PFSK-1 (cell line): ENCODE measurements around the gene MINK1.

Experiments used
- FOXP2 ChIP-seq: optimal IDR thresholded peaks from 2 replicates; pipeline ENCODE3; 2011; ENCODE audit warnings: borderline replicate concordance, control low read depth, inconsistent platforms; ENCODE audit not compliant: insufficient read depth; ENCODE audit errors: extremely low read length, extremely low read depth
- POLR2AphosphoS5 ChIP-seq: IDR thresholded peaks from 2 replicates; pipeline ENCODE4 v1.6.1; 2012; ENCODE audit warnings: low read depth, mild to moderate bottlenecking, control low read depth, low read length, moderate library complexity
- SIN3A ChIP-seq: IDR thresholded peaks from 2 replicates; pipeline ENCODE4 v1.6.1; 2012; ENCODE audit warnings: mild to moderate bottlenecking, low read length, moderate library complexity, borderline replicate concordance; ENCODE audit not compliant: insufficient read depth
- TAF1 ChIP-seq: IDR thresholded peaks from 2 replicates; pipeline ENCODE4 v1.6.1; 2012; ENCODE audit warnings: low read length, control low read depth, borderline replicate concordance; ENCODE audit not compliant: insufficient read depth
- TF ChIP-seq, protein P1 (sequence below), 2 experiments: IDR thresholded peaks; 2 replicates each; pipeline versions ENCODE4 v1.6.1 to v1.8.0; 2011 to 2012; ENCODE audit warnings: low read depth in 2 of 2, low read length in 2 of 2, control low read depth in 1 of 2, inconsistent platforms in 1 of 2, mild to moderate bottlenecking in 1 of 2, moderate library complexity in 1 of 2; ENCODE audit not compliant: insufficient read depth in 1 of 2

The MINK1 gene

GRCh38 chr17:4843321-4844000 lies 10.3 kb downstream of the MINK1 start:
- TF ChIP-seq, protein P1, sequence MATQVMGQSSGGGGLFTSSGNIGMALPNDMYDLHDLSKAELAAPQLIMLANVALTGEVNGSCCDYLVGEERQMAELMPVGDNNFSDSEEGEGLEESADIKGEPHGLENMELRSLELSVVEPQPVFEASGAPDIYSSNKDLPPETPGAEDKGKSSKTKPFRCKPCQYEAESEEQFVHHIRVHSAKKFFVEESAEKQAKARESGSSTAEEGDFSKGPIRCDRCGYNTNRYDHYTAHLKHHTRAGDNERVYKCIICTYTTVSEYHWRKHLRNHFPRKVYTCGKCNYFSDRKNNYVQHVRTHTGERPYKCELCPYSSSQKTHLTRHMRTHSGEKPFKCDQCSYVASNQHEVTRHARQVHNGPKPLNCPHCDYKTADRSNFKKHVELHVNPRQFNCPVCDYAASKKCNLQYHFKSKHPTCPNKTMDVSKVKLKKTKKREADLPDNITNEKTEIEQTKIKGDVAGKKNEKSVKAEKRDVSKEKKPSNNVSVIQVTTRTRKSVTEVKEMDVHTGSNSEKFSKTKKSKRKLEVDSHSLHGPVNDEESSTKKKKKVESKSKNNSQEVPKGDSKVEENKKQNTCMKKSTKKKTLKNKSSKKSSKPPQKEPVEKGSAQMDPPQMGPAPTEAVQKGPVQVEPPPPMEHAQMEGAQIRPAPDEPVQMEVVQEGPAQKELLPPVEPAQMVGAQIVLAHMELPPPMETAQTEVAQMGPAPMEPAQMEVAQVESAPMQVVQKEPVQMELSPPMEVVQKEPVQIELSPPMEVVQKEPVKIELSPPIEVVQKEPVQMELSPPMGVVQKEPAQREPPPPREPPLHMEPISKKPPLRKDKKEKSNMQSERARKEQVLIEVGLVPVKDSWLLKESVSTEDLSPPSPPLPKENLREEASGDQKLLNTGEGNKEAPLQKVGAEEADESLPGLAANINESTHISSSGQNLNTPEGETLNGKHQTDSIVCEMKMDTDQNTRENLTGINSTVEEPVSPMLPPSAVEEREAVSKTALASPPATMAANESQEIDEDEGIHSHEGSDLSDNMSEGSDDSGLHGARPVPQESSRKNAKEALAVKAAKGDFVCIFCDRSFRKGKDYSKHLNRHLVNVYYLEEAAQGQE (IDR thresholded peaks at IDR 0.05; ENCODE audit: insufficient read depth in 1 of 2, low read depth in 2 of 2, low read length in 2 of 2) = no peak
- TF ChIP-seq SIN3A (no peak), FOXP2 (no peak), TAF1 (no peak), POLR2AphosphoS5 (no peak)

DNA sequence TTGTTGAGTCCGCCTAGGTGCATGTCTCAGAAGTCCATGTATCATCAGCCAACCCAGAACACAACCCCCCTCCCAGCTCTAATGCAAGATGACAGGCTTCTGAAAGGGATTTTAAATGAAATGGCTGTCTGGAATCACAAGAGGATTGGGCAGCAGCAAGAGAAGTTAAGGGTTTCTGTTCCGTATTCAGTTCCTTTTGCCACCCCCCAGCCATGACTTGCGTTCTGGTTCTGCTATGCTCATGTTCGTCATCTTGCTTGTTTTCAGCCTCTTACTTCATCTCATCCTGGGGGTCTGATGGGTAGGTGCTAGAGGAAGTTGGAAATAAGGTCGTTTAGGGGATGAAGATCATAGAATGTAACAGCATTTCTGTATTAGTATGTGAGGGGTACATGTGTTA lies 12.0 kb downstream of the MINK1 start:
- TF ChIP-seq POLR2AphosphoS5 (no peak), FOXP2 (no peak), TAF1 (no peak), SIN3A (no peak)
- TF ChIP-seq, protein P1 (IDR thresholded peaks at IDR 0.05; ENCODE audit: insufficient read depth in 1 of 2, low read depth in 2 of 2, low read length in 2 of 2) = no peak

DNA sequence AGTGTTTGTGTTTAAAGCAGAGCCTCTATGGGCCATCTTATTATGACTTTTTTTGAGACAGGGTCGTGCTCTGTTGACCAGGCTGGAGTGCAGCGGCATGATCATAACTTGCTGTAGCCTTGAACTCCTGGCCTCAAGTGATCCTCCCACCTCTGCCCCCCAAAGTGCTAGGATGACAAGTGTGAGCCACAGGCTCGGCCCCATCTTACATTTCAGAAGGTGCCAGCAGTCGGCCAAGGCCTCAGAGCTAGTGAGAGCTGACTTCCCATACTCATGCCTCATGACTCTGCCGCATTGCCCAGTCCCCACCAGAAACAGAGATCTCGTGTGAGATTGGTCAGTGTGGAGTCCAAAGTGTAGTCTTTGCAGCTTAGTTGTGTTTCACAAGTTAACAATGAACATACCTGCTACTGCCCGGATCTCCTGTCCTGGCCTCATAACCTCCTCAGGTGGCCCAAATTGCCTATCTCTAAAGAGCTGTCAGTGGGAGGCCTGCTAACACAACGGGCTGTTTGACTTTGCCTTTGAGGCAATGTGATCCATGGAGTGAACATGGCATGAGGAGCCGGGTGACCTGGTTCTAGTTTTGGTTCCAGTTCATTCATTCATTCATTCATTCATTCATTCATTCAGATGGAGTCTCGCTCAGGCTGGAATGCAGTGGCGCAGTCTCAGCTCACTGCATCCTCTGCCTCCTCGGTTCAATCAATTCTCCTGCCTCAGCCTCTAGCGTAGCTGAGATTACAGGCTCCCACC lies 13.7 kb downstream of the MINK1 start:
- no peak for TF ChIP-seq TAF1
- no peak for TF ChIP-seq POLR2AphosphoS5
- TF ChIP-seq SIN3A = no peak
- TF ChIP-seq, protein P1 (IDR thresholded peaks at IDR 0.05; ENCODE audit: insufficient read depth in 1 of 2, low read depth in 2 of 2, low read length in 2 of 2) = no peak
- TF ChIP-seq FOXP2 = no peak

- no peak for TF ChIP-seq SIN3A
- TF ChIP-seq, protein P1 (IDR thresholded peaks at IDR 0.05; ENCODE audit: insufficient read depth in 1 of 2, low read depth in 2 of 2, low read length in 2 of 2) = no peak
- no peak for TF ChIP-seq FOXP2
- no peak for TF ChIP-seq TAF1
- no peak for TF ChIP-seq POLR2AphosphoS5
These were observed 15.9 kb downstream of the MINK1 start for GRCh38 chr17:4849011-4849536.
